PFSK-1 (cell line): ENCODE results near the gene RSL1D1.
A peak's percentile ranks its signal among the peaks of the same experiment; 100 is the strongest.

Source experiments
- FOXP2 ChIP-seq: optimal IDR thresholded peaks from 2 replicates; pipeline ENCODE3; 2011; ENCODE audit warnings: borderline replicate concordance, control low read depth, inconsistent platforms; ENCODE audit not compliant: insufficient read depth; ENCODE audit errors: extremely low read length, extremely low read depth
- POLR2AphosphoS5 ChIP-seq: IDR thresholded peaks from 2 replicates; pipeline ENCODE4 v1.6.1; 2012; ENCODE audit warnings: low read depth, mild to moderate bottlenecking, control low read depth, low read length, moderate library complexity
- REST ChIP-seq, 2 experiments: IDR thresholded peaks; 2 replicates each; pipeline versions ENCODE4 v1.6.1 to v1.8.0; 2011 to 2012; ENCODE audit warnings: low read depth in 2 of 2, low read length in 2 of 2, control low read depth in 1 of 2, inconsistent platforms in 1 of 2, mild to moderate bottlenecking in 1 of 2, moderate library complexity in 1 of 2; ENCODE audit not compliant: insufficient read depth in 1 of 2
- SIN3A ChIP-seq: IDR thresholded peaks from 2 replicates; pipeline ENCODE4 v1.6.1; 2012; ENCODE audit warnings: mild to moderate bottlenecking, low read length, moderate library complexity, borderline replicate concordance; ENCODE audit not compliant: insufficient read depth
- TAF1 ChIP-seq: IDR thresholded peaks from 2 replicates; pipeline ENCODE4 v1.6.1; 2012; ENCODE audit warnings: low read length, control low read depth, borderline replicate concordance; ENCODE audit not compliant: insufficient read depth

Gene RSL1D1

GRCh38 chr16:11844499-11844898, 6.8 kb downstream of the RSL1D1 start:
- no peak for TF ChIP-seq FOXP2
- TF ChIP-seq REST (IDR thresholded peaks at IDR 0.05; ENCODE audit: insufficient read depth in 1 of 2, low read depth in 2 of 2, low read length in 2 of 2) = no peak
- no peak for TF ChIP-seq SIN3A
- TF ChIP-seq TAF1 = no peak
- TF ChIP-seq POLR2AphosphoS5 = no peak

- peak; percentile 36; the same call in 1 of the 2 replicates for TF ChIP-seq POLR2AphosphoS5
- no peak for TF ChIP-seq FOXP2
Observed at GRCh38 chr16:11843861-11844260, 7.5 kb downstream of the RSL1D1 start.

- TF ChIP-seq POLR2AphosphoS5 (no peak), TAF1 (no peak), SIN3A (no peak), FOXP2 (no peak), REST (IDR thresholded peaks at IDR 0.05; ENCODE audit: insufficient read depth in 1 of 2, low read depth in 2 of 2, low read length in 2 of 2) (no peak)
Observed at GRCh38 chr16:11843206-11843605, 8.1 kb downstream of the RSL1D1 start.

GRCh38 chr16:11841026-11841425, 10.3 kb downstream of the RSL1D1 start:
- TF ChIP-seq REST (IDR thresholded peaks at IDR 0.05; ENCODE audit: insufficient read depth in 1 of 2, low read depth in 2 of 2, low read length in 2 of 2) (no peak), FOXP2 (no peak), SIN3A (no peak), POLR2AphosphoS5 (no peak), TAF1 (no peak)

GRCh38 chr16:11836650-11837244, 14.6 kb downstream of the RSL1D1 start:
- TF ChIP-seq SIN3A = no peak
- no peak for TF ChIP-seq FOXP2
- no peak for TF ChIP-seq POLR2AphosphoS5
- no peak for TF ChIP-seq REST (IDR thresholded peaks at IDR 0.05; ENCODE audit: insufficient read depth in 1 of 2, low read depth in 2 of 2, low read length in 2 of 2)
- TF ChIP-seq TAF1 = no peak
